WTC11 (cell line): ENCODE data around the gene METTL21A. TPM values are rescaled to one million over a fixed set of nuclear protein-coding genes. Genes with fewer than 3 reads are reported as not detected.

Source experiments
- ATAC-seq: fragments of 200-7000 bp; cut with Tn5 transposase; 2 replicates; pipeline ENCODE4 v1.10.0; 2021; ENCODE audit warnings: mild to moderate bottlenecking, moderate library complexity
- CTCF ChIA-PET: fragments of 300-600 bp; sonication (Branson Sonifier 250); formaldehyde crosslinking; loops from one replicate; lab custom pipeline; 2021; ENCODE audit warnings: antibody characterized with exemption; lab: Charles Lee
- POLR2A ChIA-PET: fragments of 350-600 bp; sonication (Branson Sonifier 250); formaldehyde crosslinking; loops from one replicate; lab custom pipeline; 2021; ENCODE audit warnings: antibody characterized with exemption; lab: Charles Lee
- DNase-seq: peaks from one replicate; pipeline ENCODE4 v3.0.0; 2021; ENCODE audit warnings: low spot score
- H3K27ac Mint-ChIP-seq: 2 replicates; pipeline ENCODE4 v1.8.0; 2021; ENCODE audit warnings: mixed read lengths
- H3K27me3 Mint-ChIP-seq: 2 replicates; pipeline ENCODE4 v1.8.0; 2021; ENCODE audit warnings: low read depth, mild to moderate bottlenecking, moderate library complexity, mixed read lengths
- H3K36me3 Mint-ChIP-seq: 2 replicates; pipeline ENCODE4 v1.8.0; 2021; ENCODE audit warnings: mixed read lengths
- H3K4me1 Mint-ChIP-seq: 2 replicates; pipeline ENCODE4 v1.8.0; 2022; ENCODE audit warnings: mixed read lengths
- H3K4me3 Mint-ChIP-seq: 2 replicates; pipeline ENCODE4 v1.8.0; 2021; ENCODE audit warnings: mild to moderate bottlenecking, moderate library complexity, mixed read lengths
- H3K9me3 Mint-ChIP-seq: 2 replicates; pipeline ENCODE4 v1.8.0; 2021; ENCODE audit warnings: mixed read lengths
- ARID4B ChIP-seq: sonication (generic); formaldehyde crosslinking; IDR thresholded peaks from 2 replicates; pipeline ENCODE4 v1.8.0; 2023; ENCODE audit warnings: missing genetic modification reagents, mild to moderate bottlenecking, borderline replicate concordance
- ATF1 ChIP-seq: sonication (generic); formaldehyde crosslinking; IDR thresholded peaks from 2 replicates; pipeline ENCODE4 v1.8.1; 2023; ENCODE audit warnings: mild to moderate bottlenecking, moderate library complexity, missing genetic modification reagents
- ATF2 ChIP-seq: sonication (generic); formaldehyde crosslinking; IDR thresholded peaks from 2 replicates; pipeline ENCODE4 v1.8.1; 2022; ENCODE audit warnings: low read depth, missing genetic modification reagents, borderline replicate concordance
- CREM ChIP-seq: sonication (generic); formaldehyde crosslinking; IDR thresholded peaks from 2 replicates; pipeline ENCODE4 v1.8.1; 2022; ENCODE audit warnings: mild to moderate bottlenecking, missing genetic modification reagents, moderate library complexity
- EMX1 ChIP-seq: fragments of 250-450 bp; sonication (Bioruptor Pico); IDR thresholded peaks from 2 replicates; pipeline ENCODE4 v1.8.0; 2021; ENCODE audit warnings: mild to moderate bottlenecking
- GRHL2 ChIP-seq: fragments of 250-450 bp; sonication (Bioruptor Pico); IDR thresholded peaks from 2 replicates; pipeline ENCODE4 v1.8.0; 2022; ENCODE audit warnings: mild to moderate bottlenecking, moderate library complexity; ENCODE audit not compliant: insufficient replicate concordance, severe bottlenecking
- GTF2I ChIP-seq: fragments of 250-450 bp; sonication (Bioruptor Pico); conservative IDR thresholded peaks from 2 replicates; pipeline ENCODE4 v1.4.0; 2021; ENCODE audit warnings: mild to moderate bottlenecking
- HMGA2 ChIP-seq: fragments of 250-450 bp; sonication (Bioruptor Pico); IDR thresholded peaks from 2 replicates; pipeline ENCODE4 v1.4.0; 2021; ENCODE audit warnings: mild to moderate bottlenecking, moderate library complexity
- IRF1 ChIP-seq: sonication (generic); formaldehyde crosslinking; IDR thresholded peaks from 2 replicates; pipeline ENCODE4 v1.8.0; 2023; ENCODE audit warnings: missing genetic modification reagents
- IRF2 ChIP-seq: sonication (generic); formaldehyde crosslinking; IDR thresholded peaks from 2 replicates; pipeline ENCODE4 v1.8.0; 2022; ENCODE audit warnings: low read depth, missing genetic modification reagents, borderline replicate concordance
- MYBL2 ChIP-seq: sonication (generic); formaldehyde crosslinking; IDR thresholded peaks from 2 replicates; pipeline ENCODE4 v1.8.1; 2023; ENCODE audit warnings: mild to moderate bottlenecking, moderate library complexity, missing genetic modification reagents
- NFYB ChIP-seq: sonication (generic); formaldehyde crosslinking; conservative IDR thresholded peaks from 2 replicates; pipeline ENCODE4 v1.8.0; 2022; ENCODE audit warnings: low read depth, missing genetic modification reagents
- PRDM15 ChIP-seq: sonication (generic); formaldehyde crosslinking; IDR thresholded peaks from 2 replicates; pipeline ENCODE4 v1.8.0; 2022; ENCODE audit warnings: missing genetic modification reagents
- PRRX2 ChIP-seq: fragments of 250-450 bp; sonication (Bioruptor Pico); IDR thresholded peaks from 2 replicates; pipeline ENCODE4 v1.8.0; 2021; ENCODE audit warnings: mild to moderate bottlenecking
- RELA ChIP-seq: sonication (generic); formaldehyde crosslinking; IDR thresholded peaks from 2 replicates; pipeline ENCODE4 v1.8.1; 2022; ENCODE audit warnings: missing genetic modification reagents, mild to moderate bottlenecking, borderline replicate concordance
- SP1 ChIP-seq: sonication (generic); formaldehyde crosslinking; conservative IDR thresholded peaks from 2 replicates; pipeline ENCODE4 v1.8.1; 2022; ENCODE audit warnings: missing genetic modification reagents
- TEAD1 ChIP-seq: sonication (generic); formaldehyde crosslinking; IDR thresholded peaks from 2 replicates; pipeline ENCODE4 v1.8.0; 2022; ENCODE audit warnings: mild to moderate bottlenecking, missing genetic modification reagents
- ZMAT4 ChIP-seq: fragments of 250-450 bp; sonication (Bioruptor Pico); IDR thresholded peaks from 2 replicates; pipeline ENCODE4 v1.9.0; 2021; ENCODE audit warnings: mild to moderate bottlenecking
- ZNF219 ChIP-seq: sonication (generic); formaldehyde crosslinking; IDR thresholded peaks from 2 replicates; pipeline ENCODE4 v1.8.0; 2023; ENCODE audit warnings: missing genetic modification reagents, mild to moderate bottlenecking, borderline replicate concordance
- ZNF396 ChIP-seq: fragments of 250-450 bp; sonication (Bioruptor Pico); IDR thresholded peaks from 2 replicates; pipeline ENCODE4 v1.8.0; 2021; ENCODE audit warnings: mild to moderate bottlenecking, moderate library complexity, borderline replicate concordance
- ZNF512 ChIP-seq: sonication (generic); formaldehyde crosslinking; IDR thresholded peaks from 2 replicates; pipeline ENCODE4 v1.8.1; 2022; ENCODE audit warnings: missing genetic modification reagents, borderline replicate concordance
- ZSCAN18 ChIP-seq: fragments of 250-450 bp; sonication (Bioruptor Pico); IDR thresholded peaks from 2 replicates; pipeline ENCODE4 v2.1.2; 2022; ENCODE audit warnings: mild to moderate bottlenecking, moderate library complexity
- total RNA-seq: library from RNA; stranded (reverse); gene quantifications from 3 replicates; pipeline ENCODE4 v1.2.3, GENCODE V29; 2021

The METTL21A gene
- total RNA-seq, 1 experiment from 2014 or later = 56.4 TPM

GRCh38 chr2:207663870-207664545, 38.8 kb upstream of the METTL21A start:
- POLR2A ChIA-PET = no interaction called here
- DNase-seq = no peak
- no peak overlapping the region for H3K4me3 Mint-ChIP-seq
- no peaks in the 10 kb centered on the region for H3K9me3 Mint-ChIP-seq
- H3K4me1 Mint-ChIP-seq = peaks cover 18% of the 10 kb centered on the region
- H3K27me3 Mint-ChIP-seq = no peaks in the 10 kb centered on the region
- no peak overlapping the region for H3K27ac Mint-ChIP-seq
- CTCF ChIA-PET = interaction anchor here (0.7 to 0.8 kb wide), 2 partner anchors 28 to 84 kb away, joined by 3 to 4 read pairs; no protein-coding TSS in a partner anchor
- no peaks in the 10 kb centered on the region for H3K36me3 Mint-ChIP-seq
- TF ChIP-seq ZNF512 (no peak), IRF1 (CRISPR knock-in tag) (no peak), ZNF219 (CRISPR knock-in tag) (no peak), CREM (CRISPR knock-in tag) (no peak), ATF1 (no peak), EMX1 (CRISPR knock-in tag) (no peak), IRF2 (no peak), RELA (no peak), ZNF396 (CRISPR knock-in tag) (no peak)
- TF ChIP-seq, all 79 proteins: peak for 0
- ATAC-seq = no peak

GRCh38 chr2:207662203-207662602, 37.0 kb upstream of the METTL21A start:
- Mint-ChIP-seq H3K36me3 (no peaks in the 10 kb centered on the region), H3K27ac (no peak overlapping the region), H3K4me1 (peaks cover 18% of the 10 kb centered on the region), H3K27me3 (no peaks in the 10 kb centered on the region), H3K4me3 (no peak overlapping the region), H3K9me3 (no peaks in the 10 kb centered on the region)
- CTCF ChIA-PET = no interaction called here
- POLR2A ChIA-PET = no interaction called here
- DNase-seq = no peak
- ATAC-seq = no peak
- TF ChIP-seq GRHL2 (no peak), GTF2I (CRISPR knock-in tag) (no peak), MYBL2 (CRISPR knock-in tag) (no peak), ATF1 (no peak), HMGA2 (CRISPR knock-in tag) (no peak), ZMAT4 (CRISPR knock-in tag) (no peak), ZSCAN18 (CRISPR knock-in tag) (no peak), TEAD1 (no peak), ARID4B (CRISPR knock-in tag) (no peak), PRRX2 (CRISPR knock-in tag) (no peak), ATF2 (CRISPR knock-in tag) (no peak), PRDM15 (CRISPR knock-in tag) (no peak), NFYB (CRISPR knock-in tag) (no peak), SP1 (CRISPR knock-in tag) (no peak)
